GM19099 (cell line): Measurements from ENCODE around the gene MTR.

Experiments used
- POLR2A ChIP-seq: IDR thresholded peaks from 3 replicates; pipeline ENCODE4 v1.6.1; 2011; ENCODE audit warnings: low read depth; ENCODE audit not compliant: insufficient read length; ENCODE audit errors: extremely low read depth

MTR gene

GRCh38 chr1:236864996-236865817 is 70.1 kb downstream of the MTR start:
- TF ChIP-seq POLR2A: no peak

- no peak for TF ChIP-seq POLR2A
Measured at GRCh38 chr1:236865818-236866155, 70.7 kb downstream of the MTR start.

GRCh38 chr1:236868625-236869467 is 73.8 kb downstream of the MTR start:
- no peak for TF ChIP-seq POLR2A

- TF ChIP-seq POLR2A: no peak
Measured at GRCh38 chr1:236869911-236870310, 74.8 kb downstream of the MTR start.

GRCh38 chr1:236870721-236871120 is 75.6 kb downstream of the MTR start:
- no peak for TF ChIP-seq POLR2A

- no peak for TF ChIP-seq POLR2A
Measured at GRCh38 chr1:236872075-236872666, 77.1 kb downstream of the MTR start.

- no peak for TF ChIP-seq POLR2A
Measured at GRCh38 chr1:236875975-236876374, 80.9 kb downstream of the MTR start.

- TF ChIP-seq POLR2A: no peak
Measured at GRCh38 chr1:236877661-236878060, 82.6 kb downstream of the MTR start.

GRCh38 chr1:236880209-236880608 is 85.1 kb downstream of the MTR start:
- no peak for TF ChIP-seq POLR2A

GRCh38 chr1:236882678-236883077 is 87.6 kb downstream of the MTR start:
- no peak for TF ChIP-seq POLR2A

- no peak for TF ChIP-seq POLR2A
Measured at GRCh38 chr1:236886199-236886598, 91.1 kb downstream of the MTR start.

- TF ChIP-seq POLR2A: no peak
Measured at GRCh38 chr1:236887081-236887480, 92.0 kb downstream of the MTR start.

- no peak for TF ChIP-seq POLR2A
Measured at GRCh38 chr1:236888126-236888525, 93.0 kb downstream of the MTR start.

GRCh38 chr1:236888903-236889302 is 93.8 kb downstream of the MTR start:
- TF ChIP-seq POLR2A: no peak

GRCh38 chr1:236890152-236891056 is 95.3 kb downstream of the MTR start:
- TF ChIP-seq POLR2A: no peak
